ENCODE data around the gene PTPN12. TPM values are rescaled to one million over a fixed set of nuclear protein-coding genes. Genes with fewer than 3 reads are reported as not detected.
"Not testable (repeated sequence)": the region's sequence is repeated elsewhere in the genome, so short reads cannot be mapped to it uniquely, and the experiment has no call there.

Gene PTPN12
- total RNA-seq, 1 experiment from 2014 or later = 82.1 TPM

GRCh38 chr7:77520261-77520660 is 16.8 kb upstream of the PTPN12 start:
- BruUV-seq (replicated peaks) = no TSS peak
- TF ChIP-seq REST (IDR thresholded peaks at IDR 0.05; ENCODE audit: insufficient read depth in 1 of 2, low read depth in 2 of 2, low read length in 1 of 2) = no peak
- TF ChIP-seq TCF7L2 (IDR thresholded peaks at IDR 0.05; ENCODE audit: low read depth, low read length) = no peak
- no peak for TF ChIP-seq CTCF (IDR thresholded peaks at IDR 0.05)
- TF ChIP-seq POLR2AphosphoS5 (IDR thresholded peaks at IDR 0.05; ENCODE audit: low read depth, low read length) = no peak
- no peak for TF ChIP-seq SIN3A (IDR thresholded peaks at IDR 0.05; ENCODE audit: borderline replicate concordance, insufficient read depth, low read depth, low read length)
- intact Hi-C loops (cut with micrococcal nuclease; ENCODE audit: unreplicated experiment) (no loop called here), in situ Hi-C loops (cut with HindIII; ENCODE audit: low pct_unique_long_range_greater_than_20kb, low sequenced_read_pairs) (no loop called here)
- ATAC-seq (no peak), DNase-seq (ENCODE audit: low read depth, low spot score) (no peak)
- Histone ChIP-seq H3K27me3 (ENCODE audit: control insufficient read depth, insufficient read depth, low read length) (no peaks in the 10 kb centered on the region), H3K36me3 (ENCODE audit: control insufficient read depth, insufficient read depth, low read length) (no peaks in the 10 kb centered on the region), H3K4me1 (ENCODE audit: control insufficient read depth, insufficient read depth, low read length) (no peaks in the 10 kb centered on the region), H3K4me3 (ENCODE audit: low read depth in 2 of 2, low read length in 2 of 2) (no peak overlapping the region), H3K27ac (ENCODE audit: low read length) (no peak overlapping the region), H3K9me3 (ENCODE audit: control insufficient read depth, insufficient read depth, low read depth, low read length) (no peaks in the 10 kb centered on the region)
- POLR2A ChIA-PET = no interaction called here
- CTCF ChIA-PET = no interaction called here

GRCh38 chr7:77521537-77521936 is 15.6 kb upstream of the PTPN12 start:
- in situ Hi-C loops (cut with HindIII; ENCODE audit: low pct_unique_long_range_greater_than_20kb, low sequenced_read_pairs); H3K27me3 ChIP-seq (ENCODE audit: control insufficient read depth, insufficient read depth, low read length); DNase-seq (ENCODE audit: low read depth, low spot score); H3K4me3 ChIP-seq (ENCODE audit: low read depth in 2 of 2, low read length in 2 of 2); H3K27ac ChIP-seq (ENCODE audit: low read length); H3K36me3 ChIP-seq (ENCODE audit: control insufficient read depth, insufficient read depth, low read length); CTCF ChIA-PET; intact Hi-C loops (cut with micrococcal nuclease; ENCODE audit: unreplicated experiment); ATAC-seq; BruUV-seq (replicated peaks); H3K4me1 ChIP-seq (ENCODE audit: control insufficient read depth, insufficient read depth, low read length); H3K9me3 ChIP-seq (ENCODE audit: control insufficient read depth, insufficient read depth, low read depth, low read length): not testable (repeated sequence)
- POLR2A ChIA-PET = interaction anchor here (0.6 kb wide), 1 partner anchor 989 kb away, joined by 3 read pairs; no protein-coding TSS in a partner anchor

- no peak overlapping the region for H3K4me3 ChIP-seq (ENCODE audit: low read depth in 2 of 2, low read length in 2 of 2)
- H3K36me3 ChIP-seq (ENCODE audit: control insufficient read depth, insufficient read depth, low read length) = no peaks in the 10 kb centered on the region
- BruUV-seq (replicated peaks) = no TSS peak
- ATAC-seq (no peak), DNase-seq (ENCODE audit: low read depth, low spot score) (no peak)
- H3K4me1 ChIP-seq (ENCODE audit: control insufficient read depth, insufficient read depth, low read length) = no peaks in the 10 kb centered on the region
- POLR2A ChIA-PET = no interaction called here
- H3K27me3 ChIP-seq (ENCODE audit: control insufficient read depth, insufficient read depth, low read length) = no peaks in the 10 kb centered on the region
- TF ChIP-seq CTCF (IDR thresholded peaks at IDR 0.05) = no peak
- TF ChIP-seq TCF7L2 (IDR thresholded peaks at IDR 0.05; ENCODE audit: low read depth, low read length) = no peak
- TF ChIP-seq REST (IDR thresholded peaks at IDR 0.05; ENCODE audit: insufficient read depth in 1 of 2, low read depth in 2 of 2, low read length in 1 of 2) = no peak
- TF ChIP-seq POLR2AphosphoS5 (IDR thresholded peaks at IDR 0.05; ENCODE audit: low read depth, low read length) = no peak
- TF ChIP-seq SIN3A (IDR thresholded peaks at IDR 0.05; ENCODE audit: borderline replicate concordance, insufficient read depth, low read depth, low read length) = no peak
- in situ Hi-C loops (cut with HindIII; ENCODE audit: low pct_unique_long_range_greater_than_20kb, low sequenced_read_pairs) = no loop called here
- H3K9me3 ChIP-seq (ENCODE audit: control insufficient read depth, insufficient read depth, low read depth, low read length) = no peaks in the 10 kb centered on the region
- intact Hi-C loops (cut with micrococcal nuclease; ENCODE audit: unreplicated experiment) = no loop called here
- CTCF ChIA-PET = no interaction called here
- H3K27ac ChIP-seq (ENCODE audit: low read length) = no peak overlapping the region
Observed at GRCh38 chr7:77524731-77525130, 12.4 kb upstream of the PTPN12 start.

Data from Panc1 (cell line).